Neuronal stem cell (in vitro differentiated cells): ENCODE measurements around the gene ZNF184.

ENCODE experiments used
- DNase-seq: peaks from one replicate; pipeline ENCODE4 v3.0.0-alpha.2; 2013; ENCODE audit warnings: low spot score
- H2AFZ ChIP-seq: one replicate; pipeline ENCODE4 v1.6.1; 2013; ENCODE audit warnings: mild to moderate bottlenecking, low read length, inconsistent platforms
- H2AK5ac ChIP-seq: 2 replicates; pipeline ENCODE4 v1.6.1; 2013; ENCODE audit warnings: low read depth, mild to moderate bottlenecking, inconsistent platforms, low read length, moderate library complexity, mixed read lengths
- H2BK120ac ChIP-seq: 2 replicates; pipeline ENCODE4 v1.6.1; 2013; ENCODE audit warnings: low read depth, mild to moderate bottlenecking, inconsistent platforms, low read length, moderate library complexity, mixed read lengths
- H2BK12ac ChIP-seq: one replicate; pipeline ENCODE4 v1.6.1; 2013; ENCODE audit warnings: low read length, inconsistent platforms
- H2BK15ac ChIP-seq: 2 replicates; pipeline ENCODE4 v1.6.1; 2013; ENCODE audit warnings: mild to moderate bottlenecking, low read length, inconsistent platforms, mixed read lengths
- H2BK5ac ChIP-seq: one replicate; pipeline ENCODE4 v1.6.1; 2013; ENCODE audit warnings: inconsistent platforms, mild to moderate bottlenecking, low read length, moderate library complexity
- H3K14ac ChIP-seq: one replicate; pipeline ENCODE4 v1.6.1; 2013; ENCODE audit warnings: low read length, inconsistent platforms
- H3K18ac ChIP-seq: 2 replicates; pipeline ENCODE4 v1.6.1; 2013; ENCODE audit warnings: low read length, inconsistent platforms
- H3K23ac ChIP-seq: 2 replicates; pipeline ENCODE4 v1.6.1; 2013; ENCODE audit warnings: low read depth, mild to moderate bottlenecking, mixed read lengths, low read length, inconsistent platforms; ENCODE audit not compliant: poor library complexity
- H3K27ac ChIP-seq: replicated peaks from 3 replicates; pipeline ENCODE4 v1.5.1; 2013; ENCODE audit warnings: low read length, inconsistent platforms
- H3K27me3 ChIP-seq, 3 experiments: 2 replicates each; pipeline ENCODE4 v1.6.1; 2013; ENCODE audit warnings: low read length in 3 of 3, mild to moderate bottlenecking in 2 of 3, inconsistent platforms in 1 of 3, low read depth in 1 of 3, mixed read lengths in 1 of 3, moderate library complexity in 1 of 3; ENCODE audit not compliant: control insufficient read depth in 3 of 3, insufficient read depth in 3 of 3
- H3K36me3 ChIP-seq, 2 donors: replicated peaks in 1 of 2; 2 replicates each; pipeline ENCODE4 v1.6.1; 2013; ENCODE audit warnings: low read length in 2 of 2; ENCODE audit not compliant: control insufficient read depth in 2 of 2, insufficient read depth in 2 of 2
- H3K4ac ChIP-seq: 2 replicates; pipeline ENCODE4 v1.6.1; 2013; ENCODE audit warnings: inconsistent platforms, mild to moderate bottlenecking, low read length, moderate library complexity
- H3K4me1 ChIP-seq, 2 donors: 1 replicate in 1 of 2; 2 replicates in 1 of 2; pipeline ENCODE4 v1.6.1; 2013; ENCODE audit warnings: low read length in 2 of 2, low read depth in 1 of 2; ENCODE audit not compliant: control insufficient read depth in 2 of 2, insufficient read depth in 1 of 2
- H3K4me2 ChIP-seq: one replicate; pipeline ENCODE4 v1.6.1; 2013; ENCODE audit warnings: mild to moderate bottlenecking, low read length, inconsistent platforms; ENCODE audit not compliant: insufficient read depth, poor library complexity, severe bottlenecking
- H3K4me3 ChIP-seq, 2 donors: 2 replicates each; pipeline ENCODE4 v1.5.1; 2013; ENCODE audit warnings: low read length in 2 of 2, mild to moderate bottlenecking in 2 of 2, inconsistent platforms in 1 of 2, moderate library complexity in 1 of 2
- H3K79me1 ChIP-seq: one replicate; pipeline ENCODE4 v1.6.1; 2013; ENCODE audit warnings: low read depth, mild to moderate bottlenecking, inconsistent platforms, low read length, moderate library complexity
- H3K9ac ChIP-seq: one replicate; pipeline ENCODE4 v1.6.1; 2013; ENCODE audit warnings: mild to moderate bottlenecking, low read depth, low read length, inconsistent platforms; ENCODE audit not compliant: poor library complexity
- H3K9me3 ChIP-seq, 2 donors: replicated peaks in 1 of 2; 2 replicates each; pipeline versions ENCODE3 to v1.6.1; 2013; ENCODE audit warnings: low read length in 2 of 2, mild to moderate bottlenecking in 2 of 2, inconsistent platforms in 1 of 2, low read depth in 1 of 2, mixed read lengths in 1 of 2, moderate library complexity in 1 of 2; ENCODE audit not compliant: control insufficient read depth in 2 of 2, insufficient read depth in 1 of 2
- H4K8ac ChIP-seq: one replicate; pipeline ENCODE4 v1.6.1; 2013; ENCODE audit warnings: low read depth, mild to moderate bottlenecking, inconsistent platforms, low read length, moderate library complexity
- H4K91ac ChIP-seq: one replicate; pipeline ENCODE4 v1.6.1; 2013; ENCODE audit warnings: low read length, low read depth, mild to moderate bottlenecking, inconsistent platforms; ENCODE audit not compliant: poor library complexity
- WGBS, 2 donors: extraction: QIAGEN DNeasy Blood & Tissue Kit; methylation state at CpG; one replicate each; pipeline ENCODE4 v1.1.7; 2013; ENCODE audit warnings: missing lambda C conversion rate in 2 of 2, mixed read lengths in 1 of 2; ENCODE audit not compliant: insufficient read length in 2 of 2, insufficient replicate concordance in 1 of 2; ENCODE audit errors: extremely low coverage in 2 of 2; 5-methylcytosine and 5-hydroxymethylcytosine counted together

ZNF184 gene

DNA sequence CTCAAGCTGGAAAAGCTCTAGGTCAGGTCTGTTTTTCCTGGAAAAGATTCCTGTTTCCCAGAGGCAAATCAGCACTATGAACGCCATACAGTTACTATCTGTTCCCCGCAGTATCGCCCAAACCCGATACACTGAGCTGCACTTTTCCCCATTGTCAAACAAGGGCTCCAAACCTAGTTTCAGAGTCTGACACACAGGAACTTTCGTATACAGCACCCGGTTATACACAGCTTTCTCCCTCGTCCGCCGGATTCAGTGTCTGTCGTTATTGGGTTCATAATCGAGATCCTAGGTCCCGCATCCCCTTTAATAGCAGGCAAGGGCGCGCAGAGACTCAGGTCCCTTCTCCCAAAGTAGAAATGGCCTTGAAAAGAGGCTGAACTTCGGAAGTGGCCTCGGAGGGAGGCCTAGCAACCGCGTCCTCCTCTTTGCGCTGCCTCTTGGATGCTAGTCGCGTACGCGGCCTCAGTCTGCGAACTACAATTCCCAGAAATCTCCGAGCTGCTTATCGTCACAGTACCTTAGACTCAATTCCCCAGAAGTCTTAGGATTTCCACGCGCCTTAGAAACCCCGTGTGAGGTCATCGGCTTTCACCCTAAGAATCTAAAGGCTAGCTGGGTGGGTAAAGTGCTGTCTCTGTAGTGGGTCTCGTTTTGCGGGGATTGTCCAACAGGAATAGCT lies 50.1 kb downstream of the ZNF184 start:
- no CpG with 5 or more reads among the region's 32 CpGs for WGBS, 2 donors
- H3K27me3 ChIP-seq, result no peaks in the 10 kb centered on the region

DNA sequence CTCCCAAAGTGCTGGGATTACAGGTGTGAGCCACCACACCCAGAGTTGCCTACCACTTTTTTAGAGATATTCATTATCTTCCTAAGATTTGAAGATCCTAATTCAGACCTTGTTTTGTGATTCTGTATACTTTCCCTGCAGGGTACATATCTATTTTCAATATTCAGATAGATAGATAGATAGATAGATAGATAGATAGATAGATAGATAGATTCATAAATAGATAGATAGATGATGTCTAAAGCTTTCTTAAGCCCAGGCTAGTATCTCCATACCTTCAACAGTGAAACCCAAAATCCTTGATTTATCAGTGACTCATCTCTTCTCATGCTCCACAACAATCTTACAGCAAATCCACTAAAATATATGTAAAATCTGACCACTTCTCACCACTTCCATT lies 53.5 kb downstream of the ZNF184 start:
- Histone ChIP-seq H3K9ac (no peak overlapping the region), H2AK5ac (no peak overlapping the region), H3K18ac (no peak overlapping the region), H2BK5ac (no peak overlapping the region), H3K9me3 (peaks cover 3 to 4% of the 10 kb centered on the region in 2 donors), H3K4me2 (no peak overlapping the region), H3K4ac (no peak overlapping the region), H4K8ac (no peak overlapping the region), H2BK15ac (no peak overlapping the region), H2AFZ (no peak overlapping the region), H3K27ac (no peak overlapping the region), H4K91ac (no peak overlapping the region), H3K4me3 (no peak overlapping the region), H3K79me1 (no peaks in the 10 kb centered on the region), H3K27me3 (no peaks in the 10 kb centered on the region), H2BK120ac (no peak overlapping the region), H3K36me3 (no peaks in the 10 kb centered on the region), H3K23ac (no peak overlapping the region), H3K4me1 (no peaks in the 10 kb centered on the region), H3K14ac (no peak overlapping the region), H2BK12ac (no peak overlapping the region)
- no peak for DNase-seq

More for the DNA sequence above, 50.1 kb downstream of the ZNF184 start:
- Histone ChIP-seq H3K4me2 (no peak overlapping the region), H3K9me3 (peaks cover 0 to 3% of the 10 kb centered on the region in 2 donors), H3K4me1 (no peaks in the 10 kb centered on the region), H2BK15ac (no peak overlapping the region), H3K36me3 (no peaks in the 10 kb centered on the region), H3K14ac (no peak overlapping the region), H3K27ac (no peak overlapping the region), H3K23ac (no peak overlapping the region), H4K91ac (no peak overlapping the region), H2BK120ac (no peak overlapping the region), H3K4ac (no peak overlapping the region), H2AFZ (no peak overlapping the region), H2AK5ac (no peak overlapping the region), H2BK5ac (no peak overlapping the region), H3K4me3 (no peak overlapping the region), H3K18ac (no peak overlapping the region), H3K9ac (no peak overlapping the region), H3K79me1 (no peaks in the 10 kb centered on the region), H4K8ac (no peak overlapping the region), H2BK12ac (no peak overlapping the region)
- DNase-seq, result no peak

DNA sequence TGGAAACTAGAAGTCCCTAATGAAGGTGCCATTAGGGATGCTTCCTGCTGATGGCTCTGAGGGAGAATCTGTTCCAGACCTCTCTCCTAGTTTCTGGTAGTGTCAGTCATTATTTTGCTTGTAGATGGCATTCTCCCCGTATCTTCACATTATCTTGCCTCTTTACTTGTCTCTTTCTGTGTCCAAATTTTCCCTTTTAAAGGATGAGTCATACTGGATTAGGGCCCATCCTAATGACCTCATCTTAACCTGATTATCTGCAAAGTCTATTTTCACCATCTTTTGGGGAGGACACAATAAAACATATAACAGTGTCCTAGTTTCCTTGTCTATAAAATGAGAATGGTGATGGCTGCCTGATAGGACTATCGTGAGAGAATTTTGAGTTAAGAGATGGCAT lies 57.0 kb downstream of the ZNF184 start:
- no peak overlapping the region for H2AK5ac ChIP-seq
- H3K4ac ChIP-seq, result no peak overlapping the region
- no peak overlapping the region for H2BK15ac ChIP-seq
- H2BK120ac ChIP-seq, result no peak overlapping the region
- H3K79me1 ChIP-seq, result no peaks in the 10 kb centered on the region
- no peak overlapping the region for H3K4me2 ChIP-seq
- H3K14ac ChIP-seq, result no peak overlapping the region
- no peak overlapping the region for H4K91ac ChIP-seq
- H3K18ac ChIP-seq, result no peak overlapping the region
- no peak overlapping the region for H2BK5ac ChIP-seq
- H3K4me1 ChIP-seq, result no peaks in the 10 kb centered on the region
- peaks cover 4 to 5% of the 10 kb centered on the region in 2 donors for H3K9me3 ChIP-seq
- H2BK12ac ChIP-seq, result no peak overlapping the region
- no peak overlapping the region for H3K23ac ChIP-seq
- no peaks in the 10 kb centered on the region for H3K36me3 ChIP-seq
- H3K27ac ChIP-seq, result no peak overlapping the region
- H3K4me3 ChIP-seq, result no peak overlapping the region
- H3K9ac ChIP-seq, result no peak overlapping the region
- no CpG with 5 or more reads among the region's 2 CpGs for WGBS, 2 donors
- H2AFZ ChIP-seq, result no peak overlapping the region
- H3K27me3 ChIP-seq, result no peaks in the 10 kb centered on the region
- no peak for DNase-seq
- H4K8ac ChIP-seq, result no peak overlapping the region

DNA sequence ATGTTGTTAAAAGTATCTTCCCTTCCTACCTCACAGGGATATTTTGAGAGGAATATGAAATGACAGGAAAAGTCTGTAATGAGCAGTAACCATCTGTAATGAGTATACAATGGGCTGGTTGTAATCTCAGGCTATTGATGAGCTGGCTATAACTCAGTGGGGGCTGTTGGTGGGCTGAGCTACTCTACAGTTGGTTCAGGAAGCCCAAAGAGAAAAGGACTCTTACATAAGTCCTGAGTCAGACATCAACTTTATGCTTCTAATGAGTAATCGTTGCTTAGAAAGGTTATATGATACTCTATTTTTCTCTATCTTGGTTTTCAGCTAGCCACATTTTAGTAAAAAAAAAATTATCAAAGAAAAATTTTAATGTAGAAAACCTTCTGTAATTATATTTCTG lies 57.9 kb downstream of the ZNF184 start:
- no peak overlapping the region for H3K14ac ChIP-seq
- no peak overlapping the region for H4K8ac ChIP-seq
- H2AFZ ChIP-seq, result no peak overlapping the region
- H3K27me3 ChIP-seq, result no peaks in the 10 kb centered on the region
- no peak overlapping the region for H3K18ac ChIP-seq
- H2BK120ac ChIP-seq, result no peak overlapping the region
- H3K4me1 ChIP-seq, result no peaks in the 10 kb centered on the region
- no peak overlapping the region for H2BK15ac ChIP-seq
- no peak overlapping the region for H3K23ac ChIP-seq
- no peak overlapping the region for H2BK12ac ChIP-seq
- H3K27ac ChIP-seq, result no peak overlapping the region
- no peak overlapping the region for H4K91ac ChIP-seq
- no peaks in the 10 kb centered on the region for H3K79me1 ChIP-seq
- H3K4me3 ChIP-seq, result no peak overlapping the region
- no peaks in the 10 kb centered on the region for H3K36me3 ChIP-seq
- H3K4ac ChIP-seq, result no peak overlapping the region
- no peak overlapping the region for H3K4me2 ChIP-seq
- WGBS, 2 donors, result no CpG with 5 or more reads among the region's 1 CpG
- no peak overlapping the region for H2BK5ac ChIP-seq
- no peak overlapping the region for H3K9ac ChIP-seq
- H2AK5ac ChIP-seq, result no peak overlapping the region
- peaks cover 4 to 5% of the 10 kb centered on the region in 2 donors for H3K9me3 ChIP-seq
- DNase-seq, result no peak
